ENCODE measurements around the gene CLEC16A. TPM values are rescaled to one million over a fixed set of nuclear protein-coding genes. Genes with fewer than 3 reads are reported as not detected.
A peak's percentile ranks its signal among the peaks of the same experiment; 100 is the strongest.
"Not testable (repeated sequence)": the region's sequence is repeated elsewhere in the genome, so short reads cannot be mapped to it uniquely, and the experiment has no call there.

Gene CLEC16A
- total RNA-seq, 2 donors from 2014 or later: 29.9 to 32.3 TPM

DNA sequence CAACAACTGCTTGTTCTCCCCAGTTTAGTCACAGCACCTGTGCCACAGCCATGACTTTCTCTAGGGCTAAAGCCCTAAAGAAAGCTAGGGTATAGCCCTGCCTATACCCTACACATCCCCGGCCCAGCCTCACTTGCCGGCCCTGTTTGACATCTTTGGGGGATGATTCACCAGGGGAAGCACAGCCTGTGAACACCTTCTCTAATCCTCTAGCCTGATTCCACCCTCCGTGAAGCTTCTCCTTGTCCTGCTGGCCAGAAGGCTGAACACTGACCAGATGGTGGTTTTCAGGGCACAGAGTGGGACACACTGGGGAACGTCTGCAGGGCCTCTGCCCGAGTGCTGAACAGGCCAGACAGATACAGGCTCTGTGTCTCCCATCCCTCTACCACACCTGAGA lies 6.0 kb downstream of the CLEC16A start:
- H3K27ac Mint-ChIP-seq: peak overlapping the region; percentile 86
- peaks cover 81% of the 10 kb centered on the region for H3K4me1 Mint-ChIP-seq (ENCODE audit: low read depth)
- no peaks in the 10 kb centered on the region for H3K36me3 Mint-ChIP-seq (ENCODE audit: insufficient read depth in 2 of 2)
- no peak overlapping the region for H3K4me3 Mint-ChIP-seq
- no peaks in the 10 kb centered on the region for H3K9me3 Mint-ChIP-seq
- DNase-seq: no peak
- ATAC-seq (replicated peaks in 1 of 2): no peak
- no peaks in the 10 kb centered on the region for H3K27me3 Mint-ChIP-seq (ENCODE audit: low read depth)

DNA sequence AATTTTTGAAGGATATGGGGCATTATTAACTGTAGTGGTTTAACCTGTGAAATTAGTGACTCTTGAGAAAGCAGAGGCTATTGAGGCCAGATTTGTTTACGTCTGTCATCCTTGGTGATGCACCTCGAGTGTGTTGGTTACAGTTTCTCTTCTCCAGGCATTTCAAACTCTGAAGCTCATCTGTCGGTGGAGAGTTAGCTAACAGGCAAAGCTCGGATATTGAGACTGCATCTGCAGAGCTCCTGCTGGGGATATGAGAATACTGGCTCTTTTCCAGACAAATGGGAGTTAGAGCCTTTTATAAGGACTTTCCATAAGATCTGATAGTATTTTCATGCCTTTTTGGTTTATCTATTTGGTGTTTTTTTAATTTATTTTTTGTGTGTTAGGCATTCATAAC lies 6.7 kb downstream of the CLEC16A start:
- no peaks in the 10 kb centered on the region for H3K36me3 Mint-ChIP-seq (ENCODE audit: insufficient read depth in 2 of 2)
- peaks cover 81% of the 10 kb centered on the region for H3K4me1 Mint-ChIP-seq (ENCODE audit: low read depth)

DNA sequence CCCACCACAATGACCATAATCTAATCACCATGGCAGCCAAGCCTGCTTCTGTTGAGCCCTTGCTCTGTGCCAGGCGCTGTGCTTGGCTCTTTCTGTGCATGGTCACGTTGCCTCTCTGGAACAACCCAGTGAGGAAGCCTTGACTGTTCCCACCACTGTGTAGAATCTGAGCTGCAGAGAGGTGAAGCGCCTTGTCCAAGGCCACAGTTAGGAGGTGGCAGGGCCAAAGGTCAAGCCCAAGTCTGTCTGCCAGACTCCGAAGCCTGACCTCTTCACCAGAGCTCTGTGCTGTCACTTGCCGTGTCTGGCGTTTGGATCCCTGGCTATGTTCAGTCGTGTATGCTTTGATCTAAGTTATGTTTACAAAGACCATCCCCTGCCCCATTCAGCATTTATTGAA lies 10.5 kb downstream of the CLEC16A start:
- H3K27me3 Mint-ChIP-seq (ENCODE audit: low read depth): no peaks in the 10 kb centered on the region
- peaks cover 85% of the 10 kb centered on the region for H3K4me1 Mint-ChIP-seq (ENCODE audit: low read depth)
- no peaks in the 10 kb centered on the region for H3K9me3 Mint-ChIP-seq
- H3K4me3 Mint-ChIP-seq: peak overlapping the region; percentile 11 to 70
- peaks cover 3 to 11% of the 10 kb centered on the region in 2 donors for H3K36me3 Mint-ChIP-seq (ENCODE audit: insufficient read depth in 2 of 2)
- DNase-seq (no peak), ATAC-seq (replicated peaks in 1 of 2) (no peak)
- H3K27ac Mint-ChIP-seq: peak overlapping the region; percentile 94

More for the DNA sequence above, 6.7 kb downstream of the CLEC16A start:
- no peaks in the 10 kb centered on the region for H3K27me3 Mint-ChIP-seq (ENCODE audit: low read depth)
- H3K4me3 Mint-ChIP-seq: no peak overlapping the region
- ATAC-seq (replicated peaks in 1 of 2): no peak
- DNase-seq: no peak
- H3K27ac Mint-ChIP-seq: peak overlapping the region; percentile 30
- H3K9me3 Mint-ChIP-seq: no peaks in the 10 kb centered on the region

DNA sequence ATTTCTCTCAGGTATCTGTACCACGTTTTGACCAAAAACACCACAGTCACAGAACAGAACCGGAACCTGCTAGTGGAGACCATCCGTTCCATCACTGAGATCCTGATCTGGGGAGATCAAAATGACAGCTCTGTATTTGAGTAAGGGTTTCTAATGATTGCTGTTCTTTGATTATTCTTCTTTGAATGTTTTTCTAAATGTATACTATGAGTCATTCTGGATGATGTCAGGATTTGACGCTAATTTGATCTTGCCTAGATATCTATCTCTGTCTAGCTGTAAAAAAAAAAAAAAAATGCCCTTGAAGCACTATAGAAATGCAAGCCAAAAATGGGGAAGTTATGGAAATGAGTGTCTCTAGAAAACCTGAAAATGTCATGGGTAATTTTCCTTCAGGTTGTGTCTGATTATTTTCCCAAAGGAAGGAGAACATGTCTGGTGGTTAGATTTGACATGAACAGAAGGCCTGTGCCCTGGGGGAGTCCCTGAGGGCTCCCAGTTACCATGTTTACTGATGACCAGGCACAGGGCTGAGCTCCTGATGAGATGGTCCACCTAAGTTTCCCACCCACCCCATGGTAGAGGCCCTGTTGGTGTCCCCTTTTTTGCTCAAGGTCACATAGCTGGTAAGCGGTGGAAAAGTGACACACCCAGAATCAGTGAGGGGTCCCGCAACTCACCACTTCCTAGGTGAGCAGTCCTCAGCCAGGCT lies 13.6 kb downstream of the CLEC16A start:
- ATAC-seq (replicated peaks in 1 of 2): peak; percentile 78 to 83
- no peaks in the 10 kb centered on the region for H3K27me3 Mint-ChIP-seq (ENCODE audit: low read depth)
- H3K4me1 Mint-ChIP-seq (ENCODE audit: low read depth): peaks cover 94% of the 10 kb centered on the region
- no peaks in the 10 kb centered on the region for H3K9me3 Mint-ChIP-seq
- peak overlapping the region; percentile 52 to 67 for H3K4me3 Mint-ChIP-seq
- DNase-seq: peak in 1 of 2 donors; percentile 61
- peaks cover 12 to 20% of the 10 kb centered on the region in 2 donors for H3K36me3 Mint-ChIP-seq (ENCODE audit: insufficient read depth in 2 of 2)
- H3K27ac Mint-ChIP-seq: peak overlapping the region; percentile 93

DNA sequence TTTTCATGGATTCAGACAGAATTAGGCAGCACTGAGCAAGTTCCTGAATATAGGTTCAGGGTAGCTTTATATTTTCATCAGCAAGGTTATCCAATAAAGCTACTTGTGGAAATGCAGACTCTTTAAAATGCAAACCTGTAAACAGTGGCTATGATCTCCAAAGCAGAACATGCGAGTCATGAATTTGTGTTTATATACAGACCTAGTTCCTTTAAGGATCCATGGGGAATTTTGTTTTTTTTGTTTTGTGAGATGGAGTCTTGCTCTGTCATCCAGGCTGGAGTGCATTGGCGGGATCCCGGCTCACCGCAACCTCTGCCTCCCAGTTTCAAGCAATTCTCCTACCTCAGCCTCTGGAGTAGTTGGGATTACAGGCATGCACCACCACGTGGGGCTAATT lies 14.8 kb downstream of the CLEC16A start:
- Mint-ChIP-seq H3K27ac (no peak overlapping the region), H3K27me3 (ENCODE audit: low read depth) (no peaks in the 10 kb centered on the region), H3K4me1 (ENCODE audit: low read depth) (peaks cover 94% of the 10 kb centered on the region), H3K9me3 (no peaks in the 10 kb centered on the region), H3K36me3 (ENCODE audit: insufficient read depth in 2 of 2) (peaks cover 14 to 26% of the 10 kb centered on the region in 2 donors), H3K4me3 (no peak overlapping the region)
- no peak for DNase-seq
- ATAC-seq (replicated peaks in 1 of 2): no peak

DNA sequence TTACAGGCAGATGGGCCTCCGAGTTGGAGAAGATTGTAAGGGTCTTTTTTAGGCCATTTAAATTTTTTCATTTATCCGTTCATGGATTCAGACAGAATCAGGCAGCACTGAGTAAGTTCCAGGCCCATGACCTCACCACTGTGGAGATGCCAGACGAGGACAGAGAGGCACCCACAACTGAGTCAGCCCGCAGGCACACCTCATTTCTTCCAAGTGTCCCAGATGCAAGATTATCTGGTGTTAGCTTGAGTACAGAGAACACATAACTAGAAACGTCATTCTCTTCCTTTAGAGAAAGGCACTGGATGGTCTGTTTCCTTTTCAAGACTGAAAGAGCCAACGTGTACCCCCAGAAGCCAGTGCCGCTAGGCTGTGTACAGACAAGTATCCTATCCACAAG lies 16.9 kb downstream of the CLEC16A start:
- peaks cover 19 to 37% of the 10 kb centered on the region in 2 donors for H3K36me3 Mint-ChIP-seq (ENCODE audit: insufficient read depth in 2 of 2)
- peak overlapping the region; percentile 13 to 46 for H3K4me3 Mint-ChIP-seq
- peak overlapping the region; percentile 39 for H3K27ac Mint-ChIP-seq
- peak in 1 of 2 donors; percentile 12 for ATAC-seq (replicated peaks in 1 of 2)
- DNase-seq: peak; percentile 35 to 48
- H3K4me1 Mint-ChIP-seq (ENCODE audit: low read depth): peaks cover 94% of the 10 kb centered on the region
- H3K27me3 Mint-ChIP-seq (ENCODE audit: low read depth): no peaks in the 10 kb centered on the region
- H3K9me3 Mint-ChIP-seq: peaks cover 5% of the 10 kb centered on the region in 2 donors

DNA sequence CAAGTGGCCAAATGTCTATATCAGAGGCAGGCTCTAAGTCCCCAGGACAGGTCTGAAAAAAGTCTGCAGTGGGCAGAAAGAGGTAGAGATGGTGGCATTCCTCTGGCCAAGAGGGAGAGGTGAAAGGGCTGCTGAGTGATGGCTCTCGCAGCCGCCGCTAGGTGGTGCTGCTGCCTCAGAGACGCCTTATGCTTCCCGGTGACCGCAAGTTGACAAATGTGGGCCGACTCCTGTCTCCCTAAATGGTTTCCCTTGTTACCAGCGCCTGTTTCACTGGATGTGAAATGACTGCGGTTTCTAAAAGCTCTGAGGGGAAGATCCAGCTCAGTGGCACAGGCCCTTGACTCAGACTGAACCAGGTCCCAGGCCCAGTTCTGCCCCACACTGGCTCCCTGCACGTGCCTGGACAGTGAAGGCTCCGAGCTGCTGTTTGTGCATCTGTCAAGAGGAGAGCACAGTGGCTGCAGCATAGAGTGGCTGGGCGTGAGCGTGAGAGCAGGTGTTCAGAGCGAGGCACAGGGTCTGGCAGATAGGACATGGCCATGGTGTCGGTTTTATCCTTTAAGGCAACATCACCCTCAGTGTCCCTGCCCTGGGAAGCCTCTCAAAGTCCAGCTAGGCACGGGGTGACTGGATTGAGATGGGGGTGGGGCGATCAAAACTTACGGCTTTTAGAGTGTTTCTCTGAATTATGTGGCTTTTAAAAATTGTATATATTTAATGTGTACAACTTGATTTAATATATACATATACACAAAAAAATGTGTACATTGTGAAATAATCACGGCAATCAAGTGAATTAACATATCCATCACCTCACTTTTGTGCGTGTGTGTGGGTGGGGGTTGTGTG lies 19.9 kb downstream of the CLEC16A start:
- DNase-seq (peak; percentile 88 to 90), ATAC-seq (replicated peaks in 1 of 2) (peak; percentile 56 to 62)
- Mint-ChIP-seq H3K36me3 (ENCODE audit: insufficient read depth in 2 of 2) (peaks cover 21 to 37% of the 10 kb centered on the region in 2 donors), H3K27ac (peak overlapping the region; percentile 98), H3K4me1 (ENCODE audit: low read depth) (peaks cover 90% of the 10 kb centered on the region), H3K4me3 (peak overlapping the region; percentile 75 to 83), H3K27me3 (ENCODE audit: low read depth) (no peaks in the 10 kb centered on the region), H3K9me3 (peaks cover 7 to 8% of the 10 kb centered on the region in 2 donors)

DNA sequence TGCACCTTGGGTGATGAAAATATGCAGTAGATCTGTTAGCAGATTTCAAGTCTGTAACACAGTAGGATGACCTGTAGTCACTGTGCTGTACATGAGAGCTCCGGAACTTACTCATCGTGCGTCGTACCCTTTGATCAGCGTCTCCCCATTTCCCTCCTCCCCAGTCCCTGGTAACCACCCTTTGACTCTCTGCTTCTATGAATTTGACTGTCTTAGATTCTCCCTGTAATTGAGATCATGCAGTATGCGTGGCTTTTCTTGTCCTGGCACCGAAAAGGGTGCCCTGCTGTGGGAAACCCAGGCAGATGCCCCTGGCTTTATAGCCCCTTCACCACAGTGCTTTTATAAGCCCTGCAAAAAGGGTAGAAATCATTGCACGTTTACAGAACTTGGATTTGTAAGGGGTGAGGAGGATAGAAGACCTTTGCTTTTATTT lies 20.5 kb downstream of the CLEC16A start:
- peaks cover 21 to 37% of the 10 kb centered on the region in 2 donors for H3K36me3 Mint-ChIP-seq (ENCODE audit: insufficient read depth in 2 of 2)
- H3K4me1 Mint-ChIP-seq (ENCODE audit: low read depth): peaks cover 90% of the 10 kb centered on the region
- DNase-seq (peak; percentile 74 to 85), ATAC-seq (replicated peaks in 1 of 2) (peak; percentile 83 to 86)
- peak overlapping the region; percentile 98 for H3K27ac Mint-ChIP-seq
- H3K9me3 Mint-ChIP-seq: peaks cover 7 to 8% of the 10 kb centered on the region in 2 donors
- H3K4me3 Mint-ChIP-seq: peak overlapping the region; percentile 70 to 83
- H3K27me3 Mint-ChIP-seq (ENCODE audit: low read depth): no peaks in the 10 kb centered on the region

DNA sequence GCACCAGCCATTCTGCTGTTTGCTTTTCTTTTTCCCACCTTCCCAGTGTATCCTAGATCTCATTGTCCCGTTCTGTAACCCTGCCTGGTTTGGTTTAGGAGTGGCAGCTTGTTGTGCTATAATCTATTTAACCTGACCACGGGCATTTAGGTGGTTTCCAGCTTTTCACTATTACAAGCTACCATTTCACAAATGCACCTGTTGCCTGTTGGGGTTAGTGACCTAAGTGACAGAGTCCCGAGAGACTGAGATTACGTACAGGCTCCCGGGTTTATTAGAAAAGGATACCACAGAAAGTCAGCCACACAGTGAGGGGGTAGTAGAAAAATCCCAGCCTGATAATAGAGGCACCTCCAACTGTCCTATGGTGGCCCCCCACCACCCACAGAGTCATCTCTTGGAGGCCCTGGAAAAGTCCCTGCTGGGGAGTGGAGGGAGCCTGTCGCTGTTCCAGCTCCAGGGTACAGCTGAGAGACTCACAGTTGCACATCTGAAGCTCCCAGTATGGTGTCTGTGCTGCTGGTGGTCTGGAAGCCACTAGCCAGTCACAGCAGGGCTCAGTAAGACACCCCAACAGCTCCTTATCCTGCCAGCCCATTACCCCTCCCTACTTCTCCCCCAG lies 21.2 kb downstream of the CLEC16A start:
- DNase-seq (peak; percentile 64 to 65), ATAC-seq (replicated peaks in 1 of 2) (peak; percentile 51 to 52)

DNA sequence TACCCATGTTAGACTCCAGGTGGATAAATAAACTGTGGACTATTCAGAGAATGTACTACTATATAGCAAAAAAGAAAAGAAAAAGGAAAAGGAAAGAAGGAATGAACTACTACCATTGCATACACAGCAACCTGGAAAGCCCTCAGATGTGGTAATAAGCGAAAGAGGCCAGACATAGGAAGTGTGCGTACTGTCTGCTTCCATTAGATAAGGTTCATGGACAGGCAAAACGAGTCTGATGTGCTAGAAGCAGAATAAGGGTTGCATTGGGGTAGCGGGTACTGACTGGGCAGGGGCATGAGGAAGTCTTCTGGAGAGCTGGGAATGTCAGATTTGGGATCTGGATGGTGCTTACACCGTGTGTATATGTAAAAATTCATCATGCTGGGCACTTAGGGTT lies 21.8 kb downstream of the CLEC16A start:
- Mint-ChIP-seq H3K27me3 (ENCODE audit: low read depth) (no peaks in the 10 kb centered on the region), H3K36me3 (ENCODE audit: insufficient read depth in 2 of 2) (peaks cover 19 to 40% of the 10 kb centered on the region in 2 donors), H3K4me3 (peak overlapping the region; percentile 70 to 83), H3K4me1 (ENCODE audit: low read depth) (peaks cover 85% of the 10 kb centered on the region), H3K27ac (peak overlapping the region; percentile 98), H3K9me3 (peaks cover 7 to 8% of the 10 kb centered on the region in 2 donors)
- no peak for ATAC-seq (replicated peaks in 1 of 2)
- no peak for DNase-seq

More for the DNA sequence above, 21.2 kb downstream of the CLEC16A start:
- Mint-ChIP-seq H3K4me3 (peak overlapping the region; percentile 70 to 83), H3K9me3 (peaks cover 7 to 8% of the 10 kb centered on the region in 2 donors), H3K27me3 (ENCODE audit: low read depth) (no peaks in the 10 kb centered on the region), H3K27ac (peak overlapping the region; percentile 98), H3K36me3 (ENCODE audit: insufficient read depth in 2 of 2) (peaks cover 18 to 34% of the 10 kb centered on the region in 2 donors), H3K4me1 (ENCODE audit: low read depth) (peaks cover 87% of the 10 kb centered on the region)

DNA sequence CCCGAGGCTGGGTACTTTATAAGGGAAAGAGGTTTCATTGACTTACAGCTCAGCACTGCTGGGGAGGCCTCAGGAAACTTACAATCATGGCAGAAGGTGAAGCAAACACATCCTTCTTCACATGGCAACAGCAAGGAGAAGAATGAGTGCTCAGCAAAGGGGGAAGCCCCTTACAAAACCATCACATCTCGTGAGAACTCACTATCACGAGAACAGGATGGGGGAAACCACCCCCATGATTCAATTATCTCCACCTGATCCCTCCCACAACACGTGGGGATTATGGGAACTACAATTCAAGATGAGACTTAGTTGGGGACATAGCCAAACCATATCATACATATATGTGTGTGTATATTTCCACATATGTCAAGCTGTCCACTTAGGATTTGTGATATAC lies 22.2 kb downstream of the CLEC16A start:
- DNase-seq: peak; percentile 37 to 59
- not testable (repeated sequence) for H3K9me3 Mint-ChIP-seq; ATAC-seq (replicated peaks in 1 of 2); H3K27me3 Mint-ChIP-seq (ENCODE audit: low read depth)
- Mint-ChIP-seq H3K4me3 (peak overlapping the region; percentile 20 to 83), H3K27ac (peak overlapping the region; percentile 98), H3K4me1 (ENCODE audit: low read depth) (peaks cover 85% of the 10 kb centered on the region), H3K36me3 (ENCODE audit: insufficient read depth in 2 of 2) (peaks cover 21 to 41% of the 10 kb centered on the region in 2 donors)

DNA sequence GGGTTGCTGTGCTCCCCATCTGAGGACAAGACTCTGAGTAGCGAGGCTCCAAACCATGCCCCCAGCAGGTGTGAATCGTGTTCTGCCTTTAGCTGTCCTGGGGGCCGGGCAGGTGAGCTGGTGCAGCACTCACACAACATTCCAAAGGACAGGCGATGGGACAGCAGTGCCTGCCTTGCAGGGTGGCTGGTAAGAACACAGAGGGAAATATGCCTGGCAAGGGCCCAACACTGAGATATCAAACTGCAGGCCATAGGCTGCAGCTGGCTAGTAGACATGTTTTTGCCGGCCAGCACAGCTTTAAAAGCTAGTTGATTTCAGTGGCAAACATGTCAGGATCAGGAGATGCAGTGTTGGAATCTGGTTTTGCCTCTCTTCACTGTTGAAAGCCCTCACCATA lies 23.6 kb downstream of the CLEC16A start:
- no peak overlapping the region for H3K27ac Mint-ChIP-seq
- no peaks in the 10 kb centered on the region for H3K27me3 Mint-ChIP-seq (ENCODE audit: low read depth)
- DNase-seq (no peak), ATAC-seq (replicated peaks in 1 of 2) (no peak)
- H3K4me3 Mint-ChIP-seq: no peak overlapping the region
- peaks cover 19 to 34% of the 10 kb centered on the region in 2 donors for H3K36me3 Mint-ChIP-seq (ENCODE audit: insufficient read depth in 2 of 2)
- peaks cover 85% of the 10 kb centered on the region for H3K4me1 Mint-ChIP-seq (ENCODE audit: low read depth)
- peaks cover 7 to 8% of the 10 kb centered on the region in 2 donors for H3K9me3 Mint-ChIP-seq

Measured in activated T-cell treated with anti-CD3 and anti-CD28 coated beads, Interleukin-2, amount 50 U/mL, for 72 hours (primary cell).